Measurements from ENCODE around the gene ACOX2.

DNA sequence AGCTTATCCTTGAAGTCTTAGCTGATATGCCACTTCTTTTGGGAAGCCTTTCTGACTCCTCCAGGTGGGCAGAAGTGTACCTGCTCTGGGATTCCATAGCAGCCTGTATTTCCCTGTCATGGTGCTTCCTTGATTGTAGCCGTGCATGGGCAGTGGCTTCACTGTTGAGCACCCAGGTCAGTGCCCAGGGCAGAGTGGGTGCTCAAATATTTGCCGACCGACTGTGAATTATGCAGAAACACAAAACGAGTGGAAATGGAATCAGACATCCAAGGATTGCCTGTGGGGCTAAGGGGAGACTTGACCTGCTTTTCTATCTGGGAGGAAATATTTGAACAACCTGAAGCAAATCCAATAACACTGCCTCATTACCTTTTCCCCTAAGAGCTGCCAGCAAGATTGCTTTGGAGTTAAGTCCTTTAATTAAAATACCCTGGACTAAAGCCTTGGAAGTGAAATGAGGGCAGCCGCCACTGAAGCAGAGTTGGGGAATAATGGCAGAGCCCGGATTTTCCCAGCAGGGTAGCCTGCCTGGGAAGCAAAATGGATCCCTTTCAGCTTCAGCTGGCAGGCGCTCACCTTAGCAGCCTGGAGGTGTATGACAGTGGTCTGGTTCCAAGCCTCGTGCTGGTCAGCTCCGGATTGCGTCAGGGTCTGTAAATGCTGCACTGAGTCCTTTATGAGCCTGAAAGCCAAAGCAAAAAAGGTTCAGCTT is 14.9 kb downstream of the ACOX2 start:
- no peak for TF ChIP-seq POLR2A (IDR thresholded peaks at IDR 0.05)
- TF ChIP-seq, protein P1, sequence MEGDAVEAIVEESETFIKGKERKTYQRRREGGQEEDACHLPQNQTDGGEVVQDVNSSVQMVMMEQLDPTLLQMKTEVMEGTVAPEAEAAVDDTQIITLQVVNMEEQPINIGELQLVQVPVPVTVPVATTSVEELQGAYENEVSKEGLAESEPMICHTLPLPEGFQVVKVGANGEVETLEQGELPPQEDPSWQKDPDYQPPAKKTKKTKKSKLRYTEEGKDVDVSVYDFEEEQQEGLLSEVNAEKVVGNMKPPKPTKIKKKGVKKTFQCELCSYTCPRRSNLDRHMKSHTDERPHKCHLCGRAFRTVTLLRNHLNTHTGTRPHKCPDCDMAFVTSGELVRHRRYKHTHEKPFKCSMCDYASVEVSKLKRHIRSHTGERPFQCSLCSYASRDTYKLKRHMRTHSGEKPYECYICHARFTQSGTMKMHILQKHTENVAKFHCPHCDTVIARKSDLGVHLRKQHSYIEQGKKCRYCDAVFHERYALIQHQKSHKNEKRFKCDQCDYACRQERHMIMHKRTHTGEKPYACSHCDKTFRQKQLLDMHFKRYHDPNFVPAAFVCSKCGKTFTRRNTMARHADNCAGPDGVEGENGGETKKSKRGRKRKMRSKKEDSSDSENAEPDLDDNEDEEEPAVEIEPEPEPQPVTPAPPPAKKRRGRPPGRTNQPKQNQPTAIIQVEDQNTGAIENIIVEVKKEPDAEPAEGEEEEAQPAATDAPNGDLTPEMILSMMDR (IDR thresholded peaks at IDR 0.05): no peak

All from prostate gland (tissue), 2 donors.